Anterior cingulate cortex (tissue), 58 donors: ENCODE results near the gene C9orf72.

ENCODE experiments used
- DNase-seq, 58 donors: peaks; one replicate each; lab custom pipeline; 2025; lab: John Stamatoyannopoulos, UW

The C9orf72 gene

DNA sequence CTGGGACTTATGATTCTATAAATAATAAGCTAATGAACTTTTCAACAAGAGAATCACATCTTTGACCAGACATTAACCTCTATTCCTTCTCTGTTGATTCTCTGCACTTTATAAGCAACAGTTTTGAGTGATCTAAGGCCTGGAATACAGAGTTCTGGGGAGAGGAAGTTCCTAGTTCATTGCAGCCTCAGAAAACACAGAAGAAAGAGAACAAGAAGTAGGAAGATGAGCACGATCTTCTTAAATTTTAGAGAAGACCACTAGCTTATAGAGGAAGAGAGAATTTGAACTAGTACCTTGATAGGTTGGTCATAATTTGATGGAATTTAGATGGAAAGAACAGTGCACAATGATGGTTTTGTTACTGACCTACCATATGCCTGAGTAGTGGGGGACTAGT is 8.5 kb upstream of the C9orf72 start:
- no peak for DNase-seq

GRCh38 chr9:27573634-27574590 is 631 bp upstream of the C9orf72 start:
- peak; percentile 71 to 99 (median 93) for DNase-seq

DNA sequence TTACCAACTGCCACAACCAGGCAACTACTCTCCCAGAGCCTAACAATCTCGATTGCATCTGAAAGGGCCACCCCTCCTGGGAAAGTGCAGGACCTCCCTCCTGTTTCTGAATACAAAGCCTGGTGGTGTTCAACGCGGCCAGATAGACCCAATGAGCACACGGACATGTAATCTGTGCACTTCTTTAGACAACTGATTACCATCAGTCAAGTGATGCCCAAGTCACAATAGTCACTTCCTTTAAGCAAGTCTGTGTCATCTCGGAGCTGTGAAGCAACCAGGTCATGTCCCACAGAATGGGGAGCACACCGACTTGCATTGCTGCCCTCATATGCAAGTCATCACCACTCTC is 739 bp downstream of the C9orf72 start:
- DNase-seq = peak in 16 of 58 donors; percentile 36 to 77 (median 62)

- no peak for DNase-seq
These were observed 1.2 kb downstream of the C9orf72 start for GRCh38 chr9:27572061-27572460.

DNA sequence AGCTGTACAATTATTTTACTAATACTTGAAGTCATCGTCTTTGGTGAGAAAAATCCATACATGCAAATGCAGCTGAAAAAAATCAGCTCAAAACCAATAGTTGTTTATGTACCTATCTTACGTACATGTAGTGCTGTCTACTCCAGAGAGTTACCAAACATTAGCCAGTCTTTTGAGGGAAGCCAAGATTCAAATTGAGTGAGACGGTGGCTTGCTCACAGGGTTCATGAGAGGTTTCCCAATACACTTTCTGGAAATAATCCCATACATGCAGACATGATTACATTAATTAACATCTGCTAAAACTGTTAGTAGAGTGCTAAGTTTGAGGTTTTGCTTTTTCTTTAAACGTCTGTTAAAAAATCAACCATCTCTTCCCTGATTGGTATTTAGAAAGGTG is 2.3 kb downstream of the C9orf72 start:
- no peak for DNase-seq

DNA sequence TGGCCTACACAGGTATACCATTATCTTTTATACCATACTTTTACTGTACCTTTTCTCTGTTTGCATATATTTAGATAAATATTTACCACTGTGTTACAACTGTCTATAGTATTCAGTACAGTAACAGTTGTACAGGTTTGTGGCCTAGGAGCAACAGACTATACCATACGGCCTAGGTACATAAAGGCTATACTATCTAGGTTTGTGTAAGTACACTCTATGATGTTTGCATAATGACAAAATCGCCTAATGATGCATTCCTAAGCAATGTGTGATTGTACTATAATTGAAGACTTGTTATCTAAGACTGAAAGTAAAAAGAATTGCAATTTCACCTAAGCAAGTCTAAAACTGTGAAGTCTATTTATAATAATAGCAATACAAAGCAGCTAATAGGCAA is 3.9 kb downstream of the C9orf72 start:
- DNase-seq = no peak

GRCh38 chr9:27566118-27566517 is 7.2 kb downstream of the C9orf72 start:
- no peak for DNase-seq

GRCh38 chr9:27565696-27566095 is 7.6 kb downstream of the C9orf72 start:
- no peak for DNase-seq

GRCh38 chr9:27564670-27565069 is 8.6 kb downstream of the C9orf72 start:
- no peak for DNase-seq

DNA sequence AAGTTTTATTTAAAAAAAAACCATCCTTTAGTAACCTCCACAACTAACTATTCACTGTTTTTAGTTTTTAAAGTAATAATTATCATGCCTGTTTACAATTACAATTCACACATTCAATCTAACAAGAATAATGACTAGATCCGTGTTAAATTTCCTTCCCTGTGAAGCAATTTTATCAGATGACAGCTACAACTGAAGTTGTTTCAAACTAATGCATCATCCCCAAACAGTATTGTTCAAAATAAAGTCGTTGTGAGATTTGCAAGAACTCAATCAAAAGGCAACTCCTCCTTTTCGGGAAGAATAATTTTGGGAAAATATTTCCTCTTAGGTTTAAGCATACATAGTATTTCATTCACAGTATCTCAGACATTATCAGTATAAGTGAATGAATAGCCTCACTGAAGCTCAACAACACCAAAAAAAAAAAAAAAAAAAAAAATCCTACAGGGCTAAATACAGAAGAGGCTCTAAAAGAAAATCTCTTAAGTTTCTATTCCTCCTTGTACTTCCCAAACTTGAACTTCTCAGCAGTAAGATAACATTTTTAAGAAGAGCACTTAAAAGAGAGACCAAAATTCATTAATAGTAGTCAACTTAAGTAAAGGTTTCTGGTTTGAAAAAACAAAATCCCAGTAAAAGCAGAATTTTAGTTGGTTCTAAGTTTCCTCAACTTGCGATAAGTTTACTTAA is 9.4 kb downstream of the C9orf72 start:
- DNase-seq = no peak

GRCh38 chr9:27561685-27562084 is 11.6 kb downstream of the C9orf72 start:
- no peak for DNase-seq

DNA sequence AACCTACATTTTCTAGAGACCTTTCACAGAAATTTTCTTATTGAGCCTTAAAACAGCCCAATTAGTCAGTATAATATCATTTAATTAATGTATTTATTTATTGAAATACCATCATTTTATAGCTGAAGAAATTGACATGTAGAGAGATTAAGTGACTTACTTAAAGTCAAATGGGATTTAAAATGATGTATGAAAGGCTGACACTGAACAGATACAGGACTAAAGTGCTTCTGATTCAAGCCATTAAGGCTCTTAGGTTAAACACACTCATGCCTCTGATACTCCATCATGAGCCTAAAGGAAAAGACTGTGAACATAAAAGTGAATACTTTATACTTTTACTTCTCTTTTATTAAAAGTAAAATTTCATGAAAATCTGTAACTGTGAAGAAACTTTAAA is 12.8 kb downstream of the C9orf72 start:
- DNase-seq = no peak

- no peak for DNase-seq
These were observed 15.0 kb downstream of the C9orf72 start for GRCh38 chr9:27558307-27558706.

DNA sequence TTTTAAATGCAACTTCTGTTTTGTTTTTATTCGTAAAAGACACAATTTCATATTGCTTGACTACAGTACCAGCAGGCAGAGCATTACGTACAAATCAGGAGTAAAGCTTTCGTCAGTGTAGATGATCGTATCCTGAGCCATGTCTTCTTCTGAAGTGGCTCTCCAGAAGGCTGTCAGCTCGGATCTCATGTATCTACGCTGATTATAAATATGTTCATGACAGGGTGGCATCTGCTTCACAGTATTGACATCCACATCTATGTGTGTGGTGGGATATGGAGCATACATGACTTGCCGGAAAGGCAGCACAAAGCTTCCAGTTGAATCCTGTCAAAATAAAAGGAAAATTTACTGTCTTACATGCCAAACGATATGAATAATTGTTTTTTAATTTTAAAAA is 16.8 kb downstream of the C9orf72 start:
- DNase-seq = no peak

GRCh38 chr9:27554712-27555111 is 18.6 kb downstream of the C9orf72 start:
- DNase-seq = no peak

DNA sequence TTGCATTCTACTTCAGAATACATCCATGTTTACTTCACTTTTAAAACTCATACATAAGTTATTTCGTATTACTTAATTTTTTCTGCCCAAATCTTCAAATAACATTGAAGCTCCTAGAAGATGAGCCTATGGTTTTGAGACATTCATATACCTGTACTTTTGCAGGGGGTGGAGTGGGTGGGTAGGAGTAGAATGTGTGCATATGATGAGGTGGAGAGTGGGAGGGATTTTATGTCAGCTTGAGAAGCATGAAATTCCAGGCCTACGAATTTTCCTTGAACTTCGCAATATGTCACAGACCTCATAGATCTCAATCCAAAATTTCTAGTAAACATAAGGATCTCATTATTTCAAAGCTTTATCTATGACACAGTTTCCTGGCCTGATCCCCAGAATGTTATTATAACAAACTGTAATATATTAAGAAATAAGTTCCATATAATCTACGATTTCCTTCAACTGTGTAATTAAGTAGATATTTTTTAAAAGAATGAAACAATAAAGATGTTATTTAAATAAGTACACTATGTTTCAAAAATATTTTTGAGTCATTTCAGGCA is 24.0 kb downstream of the C9orf72 start:
- DNase-seq = no peak

DNA sequence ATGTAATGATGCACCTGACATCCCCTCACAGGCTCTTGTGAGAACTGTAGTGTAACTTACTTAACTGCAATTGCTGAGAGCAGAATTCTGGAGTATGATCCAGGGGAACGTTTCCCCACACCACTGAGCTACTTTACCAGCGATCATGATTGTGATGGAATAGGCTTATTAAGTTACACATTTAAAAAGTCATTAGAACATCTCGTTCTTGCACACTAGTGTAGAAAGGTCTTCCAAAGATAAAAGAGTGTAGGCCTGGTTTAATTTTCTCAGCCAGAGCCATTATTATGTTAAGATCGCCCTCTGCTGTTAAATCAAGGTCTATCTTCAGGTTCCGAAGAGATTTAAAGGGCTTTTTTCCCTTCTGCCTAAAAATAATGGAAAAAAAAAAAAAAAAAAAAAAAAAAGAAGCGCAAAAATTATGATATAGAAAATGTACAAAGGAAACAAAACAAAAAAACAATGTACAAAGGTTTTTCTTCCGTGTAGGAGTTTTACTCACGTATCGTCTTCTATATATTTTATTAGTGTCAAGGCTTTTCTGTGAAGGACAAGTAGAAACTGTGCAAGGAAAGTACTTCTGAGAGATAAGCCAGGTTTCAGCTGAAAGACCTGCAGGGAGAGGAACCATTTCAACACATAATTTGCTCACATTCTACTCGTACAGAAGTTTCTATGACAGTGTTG is 25.1 kb downstream of the C9orf72 start:
- DNase-seq = peak in 2 of 58 donors; percentile 9 to 58

GRCh38 chr9:27545471-27545870 is 27.8 kb downstream of the C9orf72 start:
- DNase-seq = no peak

GRCh38 chr9:27542508-27542907 is 30.8 kb downstream of the C9orf72 start:
- no peak for DNase-seq

DNA sequence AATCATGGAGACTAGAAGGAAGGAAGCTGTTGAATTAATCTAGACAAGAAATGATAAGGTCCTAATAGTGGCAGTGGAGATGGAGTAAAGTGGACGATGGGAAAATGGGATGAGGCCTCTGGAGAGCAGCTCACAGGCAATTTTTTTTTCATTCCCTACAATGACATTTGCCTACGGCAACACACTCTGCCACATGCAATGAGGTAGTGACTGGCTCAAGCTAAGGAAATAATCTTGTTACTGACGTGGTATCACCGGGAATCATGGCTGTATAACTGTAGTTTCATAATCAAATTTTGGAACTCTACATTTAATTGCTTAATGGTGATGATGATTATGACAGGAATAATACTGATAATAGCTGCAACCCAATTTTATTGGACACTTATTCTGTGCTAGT is 31.5 kb downstream of the C9orf72 start:
- no peak for DNase-seq

- DNase-seq = no peak
These were observed 32.8 kb downstream of the C9orf72 start for GRCh38 chr9:27540502-27540901.
